SW 1271 (cell line): ENCODE results near the gene FRMD4B.
A peak's percentile ranks its signal among the peaks of the same experiment; 100 is the strongest.

Source experiments
- DNase-seq, 2 experiments: peaks; one replicate each; lab custom pipeline; 2025; lab: John Stamatoyannopoulos, UW

Gene FRMD4B

DNA sequence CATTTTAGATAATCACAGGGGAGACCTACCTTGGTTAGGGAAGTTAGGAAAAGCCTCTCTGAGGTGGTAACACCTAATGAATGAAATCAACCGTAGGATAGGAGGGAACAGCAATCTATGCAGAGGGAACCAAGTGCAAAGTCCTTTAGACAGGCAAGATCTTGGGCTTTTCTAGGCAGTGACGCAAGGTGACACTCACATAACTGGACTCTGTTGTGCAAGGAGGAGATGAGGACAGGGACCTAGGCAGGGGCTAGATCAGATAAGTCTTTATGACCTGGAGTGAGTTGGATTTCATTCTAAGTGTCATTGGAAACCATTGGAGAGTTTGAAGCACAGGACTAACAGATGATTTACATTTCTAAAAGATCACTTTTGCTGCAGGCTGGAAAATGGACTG, 258.9 kb downstream of the FRMD4B start:
- no peak for DNase-seq

DNA sequence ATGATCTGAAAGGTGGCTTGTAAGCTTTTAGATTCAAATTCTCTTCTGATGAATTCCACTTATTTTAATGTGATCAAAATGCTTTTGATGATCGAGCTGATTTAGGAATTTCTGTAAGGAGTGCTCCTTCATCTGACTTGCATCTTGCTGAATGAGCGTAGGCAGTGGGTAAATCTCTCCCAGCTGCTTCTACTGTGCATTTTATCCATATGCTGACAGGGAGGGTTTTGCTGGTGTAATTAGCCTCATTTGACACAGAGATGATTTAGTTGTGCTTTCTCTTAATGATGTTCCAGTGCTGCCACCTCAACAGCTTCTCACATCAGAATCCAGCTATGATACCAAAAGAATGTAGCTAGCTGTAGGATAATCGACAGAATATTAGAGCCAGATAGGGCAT, 259.7 kb downstream of the FRMD4B start:
- no peak for DNase-seq

DNA sequence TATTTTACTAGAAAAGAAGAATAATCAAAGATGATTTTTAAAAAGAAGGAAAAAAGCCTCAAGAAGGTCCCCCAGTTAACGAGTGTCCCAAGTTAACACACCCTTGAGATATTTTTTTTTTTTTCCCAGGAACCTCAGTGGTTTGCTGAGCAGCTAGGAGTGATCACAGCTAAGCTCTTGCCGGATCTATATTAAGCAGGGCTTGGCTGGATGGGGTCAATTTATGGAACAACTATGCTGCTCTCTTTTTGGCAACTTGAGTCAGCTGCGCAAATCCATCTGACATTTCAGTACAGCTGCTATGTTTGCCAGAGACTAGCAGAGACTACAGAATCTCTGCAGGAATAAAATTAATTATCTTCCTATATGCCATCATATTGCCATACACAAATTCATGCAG, 263.5 kb downstream of the FRMD4B start, which contains the start of gene LMOD3:
Gene LMOD3 (minus strand): TSS at position 193 of the 400 bp plus-strand sequence. CDS start 209 bp downstream, outside the sequence.
- no peak for DNase-seq

DNA sequence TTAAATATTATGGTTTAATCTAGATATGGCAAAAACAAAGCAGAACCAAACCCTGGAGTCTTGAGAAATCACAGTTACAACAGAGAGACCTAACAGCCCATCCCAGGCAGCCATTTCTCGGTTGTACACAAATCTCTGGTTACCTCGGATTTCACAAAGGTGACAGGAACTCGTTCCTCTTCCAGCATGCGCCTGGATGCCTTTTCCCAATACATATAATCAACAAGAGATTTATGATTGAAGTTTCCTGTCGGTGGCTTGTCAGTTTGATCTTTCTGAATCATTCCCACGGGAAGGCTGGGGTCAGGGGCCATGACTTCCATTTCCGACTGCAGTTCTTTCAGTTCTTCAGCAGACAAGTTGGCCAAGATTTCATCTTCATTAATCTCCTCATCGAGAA, 263.9 kb downstream of the FRMD4B start:
- no peak for DNase-seq

DNA sequence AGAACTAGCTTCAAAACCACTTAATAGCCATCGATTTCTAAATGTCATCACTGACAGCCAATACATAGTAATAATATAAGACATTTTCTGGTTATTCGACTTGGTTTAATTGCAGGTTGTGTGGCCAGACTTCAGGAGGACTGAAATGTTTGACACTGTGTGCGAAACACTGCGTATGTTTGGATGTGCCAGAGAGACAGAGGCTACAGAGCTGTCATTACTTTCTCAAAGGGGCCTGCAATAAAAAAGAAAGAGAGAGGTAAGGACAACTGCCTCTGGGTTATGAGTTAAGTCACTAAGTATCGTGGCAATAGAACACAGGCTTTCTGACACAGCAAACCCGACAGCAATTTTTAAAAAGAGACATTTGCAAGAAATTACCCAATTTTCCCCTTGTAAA, 264.4 kb downstream of the FRMD4B start:
- no peak for DNase-seq

DNA sequence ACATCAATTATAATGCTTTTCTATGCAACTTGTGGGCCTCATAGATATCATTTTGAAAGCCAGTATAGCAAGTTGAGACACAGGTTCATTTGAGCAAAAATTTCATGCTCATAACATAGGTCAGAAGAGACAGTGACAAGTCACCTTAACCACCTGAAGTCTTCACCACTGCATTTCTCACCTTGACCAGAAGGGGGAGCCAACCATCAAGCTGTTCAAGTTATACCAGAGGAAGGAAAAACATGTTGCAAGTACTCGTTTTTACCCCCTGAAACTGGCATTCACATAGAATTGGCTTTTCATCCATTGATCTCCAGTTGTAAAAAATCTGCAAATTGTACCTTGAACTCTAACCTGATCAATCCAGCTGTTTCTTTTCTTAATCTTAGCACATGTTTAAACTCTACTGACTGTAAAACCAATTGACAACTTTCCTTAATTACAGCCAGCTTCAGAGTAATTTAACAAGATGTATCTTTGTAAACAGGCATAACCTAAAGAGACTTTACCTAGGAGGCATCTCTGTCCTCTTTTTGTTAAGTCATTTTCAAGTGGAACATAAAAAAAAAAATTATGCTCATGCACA, 264.9 kb downstream of the FRMD4B start:
- DNase-seq, result peak in 1 of 2 experiments; percentile 37
